ENCODE results near the gene HMG20A.

HMG20A gene

GRCh38 chr15:77470235-77470634 is 49.5 kb downstream of the HMG20A start:
- no peak for TF ChIP-seq CTCF (IDR thresholded peaks at IDR 0.05)
- TF ChIP-seq ZFX (IDR thresholded peaks at IDR 0.05; ENCODE audit: borderline replicate concordance): no peak
- H3K27ac ChIP-seq: no peak overlapping the region

GRCh38 chr15:77473328-77473727 is 52.6 kb downstream of the HMG20A start:
- TF ChIP-seq CTCF (IDR thresholded peaks at IDR 0.05) (no peak), ZFX (IDR thresholded peaks at IDR 0.05; ENCODE audit: borderline replicate concordance) (no peak)
- no peak overlapping the region for H3K27ac ChIP-seq

DNA sequence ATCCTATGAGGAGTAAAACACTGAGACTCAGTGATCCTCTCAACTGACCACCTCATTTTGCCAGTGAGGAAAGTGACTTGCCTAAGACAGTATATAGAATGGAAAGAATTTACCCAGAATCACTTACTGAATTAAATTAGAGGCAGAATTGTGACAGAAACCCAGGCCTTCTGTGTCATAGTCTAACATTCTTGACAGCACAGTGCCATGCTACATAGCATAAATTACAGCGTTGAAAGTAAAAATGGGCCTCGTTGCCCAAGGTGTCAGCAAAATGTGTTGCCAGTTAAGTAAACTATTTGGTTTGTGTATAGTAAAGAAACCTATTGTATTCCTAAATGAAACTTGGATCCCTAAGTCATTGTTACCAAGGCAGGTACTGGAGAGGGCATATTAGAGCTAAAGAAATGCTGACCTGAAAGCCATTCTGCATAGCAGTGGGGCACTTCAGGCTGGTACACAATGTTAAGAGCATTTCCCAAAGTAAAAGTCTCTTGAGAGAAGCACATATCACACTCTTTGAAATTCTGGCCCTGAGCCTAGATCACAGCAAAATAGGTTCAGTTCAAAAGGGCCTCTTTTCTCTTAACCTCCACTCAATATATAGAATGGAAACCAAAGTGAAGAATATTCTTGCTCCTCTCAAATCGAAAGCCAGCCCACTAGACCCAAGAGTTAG is 53.8 kb downstream of the HMG20A start:
- no peak overlapping the region for H3K27ac ChIP-seq
- no peak for TF ChIP-seq ZFX (IDR thresholded peaks at IDR 0.05; ENCODE audit: borderline replicate concordance)
- TF ChIP-seq CTCF (IDR thresholded peaks at IDR 0.05): no peak

DNA sequence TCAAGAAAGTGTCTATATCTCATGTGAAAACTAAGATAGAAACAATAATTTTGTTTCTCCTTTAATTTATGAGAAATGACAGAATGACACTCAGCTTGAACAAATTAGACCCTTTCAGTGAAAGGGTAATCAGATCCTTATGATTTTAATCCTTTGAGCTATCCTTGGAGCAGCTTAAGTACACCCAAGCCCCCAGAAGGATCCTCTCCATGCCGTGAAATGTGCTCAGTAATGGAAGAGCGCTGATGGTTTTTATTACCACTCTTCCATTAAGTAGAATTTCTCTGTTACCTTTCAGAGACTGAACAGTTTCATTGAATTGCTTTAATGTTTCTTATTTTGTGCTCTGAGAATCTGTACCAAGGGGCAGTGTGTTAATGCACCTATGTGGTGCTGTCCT is 54.3 kb downstream of the HMG20A start:
- no peak for TF ChIP-seq CTCF (IDR thresholded peaks at IDR 0.05)
- TF ChIP-seq ZFX (IDR thresholded peaks at IDR 0.05; ENCODE audit: borderline replicate concordance): no peak
- H3K27ac ChIP-seq: no peak overlapping the region

- no peak overlapping the region for H3K27ac ChIP-seq
- TF ChIP-seq CTCF (IDR thresholded peaks at IDR 0.05): no peak
Measured at GRCh38 chr15:77475898-77476297, 55.2 kb downstream of the HMG20A start.

GRCh38 chr15:77476995-77477394 is 56.3 kb downstream of the HMG20A start:
- H3K27ac ChIP-seq: no peak overlapping the region
- TF ChIP-seq ZFX (IDR thresholded peaks at IDR 0.05; ENCODE audit: borderline replicate concordance) (no peak), CTCF (IDR thresholded peaks at IDR 0.05) (no peak)

- H3K27ac ChIP-seq: no peak overlapping the region
- TF ChIP-seq CTCF (IDR thresholded peaks at IDR 0.05) (no peak), ZFX (IDR thresholded peaks at IDR 0.05; ENCODE audit: borderline replicate concordance) (no peak)
Measured at GRCh38 chr15:77478051-77478450, 57.4 kb downstream of the HMG20A start.

Measured in 22Rv1 (cell line).